Measurements from ENCODE around the gene MCF2L. TPM values are rescaled to one million over a fixed set of nuclear protein-coding genes. Genes with fewer than 3 reads are reported as not detected.
"Not testable (repeated sequence)": the region's sequence is repeated elsewhere in the genome, so short reads cannot be mapped to it uniquely, and the experiment has no call there.

The MCF2L gene
- total RNA-seq, 1 donor from 2014 or later: 90.0 TPM

DNA sequence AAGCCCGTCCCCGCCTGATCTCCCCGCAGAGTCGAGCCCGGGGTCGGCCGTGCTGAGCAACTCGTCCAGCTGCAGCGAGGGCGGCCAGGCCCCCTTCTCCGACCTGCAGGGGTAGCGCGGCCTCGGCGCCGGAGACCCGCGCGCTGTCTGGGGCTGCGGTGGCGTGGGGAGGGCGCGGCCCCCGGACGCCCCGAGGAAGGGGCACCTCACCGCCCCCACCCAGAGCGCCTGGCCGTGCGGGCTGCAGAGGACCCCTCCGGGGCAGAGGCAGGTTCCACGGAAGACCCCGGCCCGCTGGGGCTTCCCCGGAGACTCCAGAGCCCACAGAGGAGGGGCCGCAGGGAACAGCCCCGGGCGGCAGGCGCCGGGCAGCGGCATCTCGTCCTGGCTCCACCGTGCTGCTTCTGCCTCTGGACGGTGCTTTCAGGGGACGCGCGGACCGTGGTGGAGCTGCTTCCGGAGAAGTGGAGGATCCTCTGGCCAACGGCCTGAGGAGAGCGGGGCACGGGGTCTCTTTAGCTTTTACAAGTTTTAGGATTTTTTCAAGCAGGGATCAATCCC is 127.8 kb downstream of the MCF2L start:
- no peak for DNase-seq (ENCODE audit: low spot score, unreplicated experiment)
- no peaks in the 10 kb centered on the region for H3K4me1 Mint-ChIP-seq (ENCODE audit: low read depth)
- no peaks in the 10 kb centered on the region for H3K27me3 Mint-ChIP-seq
- H3K9me3 Mint-ChIP-seq (ENCODE audit: low read depth): no peaks in the 10 kb centered on the region
- no peak overlapping the region for H3K27ac Mint-ChIP-seq
- H3K36me3 Mint-ChIP-seq (ENCODE audit: insufficient read depth): peaks cover 5% of the 10 kb centered on the region
- TF ChIP-seq, protein P1, sequence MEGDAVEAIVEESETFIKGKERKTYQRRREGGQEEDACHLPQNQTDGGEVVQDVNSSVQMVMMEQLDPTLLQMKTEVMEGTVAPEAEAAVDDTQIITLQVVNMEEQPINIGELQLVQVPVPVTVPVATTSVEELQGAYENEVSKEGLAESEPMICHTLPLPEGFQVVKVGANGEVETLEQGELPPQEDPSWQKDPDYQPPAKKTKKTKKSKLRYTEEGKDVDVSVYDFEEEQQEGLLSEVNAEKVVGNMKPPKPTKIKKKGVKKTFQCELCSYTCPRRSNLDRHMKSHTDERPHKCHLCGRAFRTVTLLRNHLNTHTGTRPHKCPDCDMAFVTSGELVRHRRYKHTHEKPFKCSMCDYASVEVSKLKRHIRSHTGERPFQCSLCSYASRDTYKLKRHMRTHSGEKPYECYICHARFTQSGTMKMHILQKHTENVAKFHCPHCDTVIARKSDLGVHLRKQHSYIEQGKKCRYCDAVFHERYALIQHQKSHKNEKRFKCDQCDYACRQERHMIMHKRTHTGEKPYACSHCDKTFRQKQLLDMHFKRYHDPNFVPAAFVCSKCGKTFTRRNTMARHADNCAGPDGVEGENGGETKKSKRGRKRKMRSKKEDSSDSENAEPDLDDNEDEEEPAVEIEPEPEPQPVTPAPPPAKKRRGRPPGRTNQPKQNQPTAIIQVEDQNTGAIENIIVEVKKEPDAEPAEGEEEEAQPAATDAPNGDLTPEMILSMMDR (IDR thresholded peaks at IDR 0.05; ENCODE audit: unreplicated experiment): no peak
- no peak overlapping the region for H3K4me3 Mint-ChIP-seq (ENCODE audit: low read depth)

DNA sequence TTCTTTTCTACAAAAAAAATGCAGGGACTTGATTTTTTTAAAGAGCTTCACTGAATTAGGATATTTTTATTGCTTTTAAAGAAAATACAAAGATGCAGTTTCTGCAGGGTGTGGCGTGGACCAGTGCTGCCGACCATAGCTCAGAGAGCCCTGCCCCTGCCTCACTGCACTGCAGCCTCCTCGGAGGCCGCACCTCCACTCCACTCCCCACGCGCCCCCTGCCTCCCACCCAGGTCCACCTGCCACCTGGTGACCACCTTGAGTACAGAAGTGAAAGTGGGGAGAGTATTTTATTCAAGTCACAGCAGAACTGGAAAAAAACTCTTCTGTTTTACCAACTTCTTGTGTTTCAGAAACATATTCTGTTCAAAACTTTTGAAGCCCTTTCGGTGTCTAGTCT is 128.6 kb downstream of the MCF2L start:
- Mint-ChIP-seq H3K27ac (no peak overlapping the region), H3K4me1 (ENCODE audit: low read depth) (no peaks in the 10 kb centered on the region), H3K4me3 (ENCODE audit: low read depth) (no peak overlapping the region), H3K27me3 (no peaks in the 10 kb centered on the region), H3K36me3 (ENCODE audit: insufficient read depth) (peaks cover 5% of the 10 kb centered on the region), H3K9me3 (ENCODE audit: low read depth) (no peaks in the 10 kb centered on the region)
- TF ChIP-seq, protein P1 (IDR thresholded peaks at IDR 0.05; ENCODE audit: unreplicated experiment): no peak
- DNase-seq (ENCODE audit: low spot score, unreplicated experiment): no peak

DNA sequence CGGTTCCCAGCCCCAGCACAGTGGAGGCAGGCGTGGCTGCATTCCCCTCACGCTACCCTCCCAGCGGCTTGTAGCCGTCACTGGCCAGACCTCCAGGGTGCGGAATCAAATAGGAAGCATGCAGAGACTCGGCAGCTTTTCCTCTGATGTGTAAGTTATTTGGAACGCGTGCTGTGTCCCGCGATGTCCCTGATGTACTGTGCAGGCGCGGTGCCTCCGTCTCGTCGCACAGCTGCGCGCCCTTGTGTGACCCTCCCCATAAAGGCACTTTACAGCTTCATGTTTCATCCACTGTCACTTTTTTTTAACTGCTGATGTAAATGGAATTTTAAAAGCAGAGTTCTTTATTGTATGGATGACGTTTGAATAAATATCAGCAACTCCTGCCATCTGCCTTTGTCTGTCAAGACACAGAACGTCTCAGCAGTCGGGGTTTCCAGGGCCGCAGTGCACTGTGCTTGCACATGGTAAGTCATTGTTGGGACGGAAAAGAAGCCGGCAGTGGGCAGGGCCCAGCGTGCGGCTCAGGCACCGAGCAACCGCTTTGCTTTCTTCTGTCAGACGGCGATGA is 129.2 kb downstream of the MCF2L start:
- Mint-ChIP-seq H3K27ac (peak overlapping the region; percentile 12), H3K27me3 (no peaks in the 10 kb centered on the region), H3K36me3 (ENCODE audit: insufficient read depth) (peaks cover 5% of the 10 kb centered on the region), H3K4me3 (ENCODE audit: low read depth) (no peak overlapping the region), H3K4me1 (ENCODE audit: low read depth) (peaks cover 2% of the 10 kb centered on the region), H3K9me3 (ENCODE audit: low read depth) (no peaks in the 10 kb centered on the region)
- TF ChIP-seq, protein P1 (IDR thresholded peaks at IDR 0.05; ENCODE audit: unreplicated experiment): no peak
- DNase-seq (ENCODE audit: low spot score, unreplicated experiment): no peak

DNA sequence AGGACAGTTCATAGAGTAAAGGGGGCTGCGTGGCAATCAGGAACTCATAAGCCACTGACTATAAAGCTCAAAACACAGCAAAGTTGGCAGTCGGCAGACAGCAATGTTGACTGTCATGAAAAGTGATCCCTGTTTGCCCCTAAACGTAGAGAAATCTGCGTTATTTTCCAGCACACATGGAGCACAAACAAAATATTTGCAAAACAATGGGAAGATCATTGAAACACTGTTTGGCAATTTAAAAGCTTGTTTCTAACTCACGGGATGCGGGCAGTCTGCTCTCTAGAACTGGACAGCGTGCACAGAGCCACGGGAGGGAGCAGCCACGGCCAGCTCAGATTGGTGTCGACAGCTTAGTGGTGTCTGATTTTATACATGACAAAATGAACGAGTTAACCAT is 130.1 kb downstream of the MCF2L start:
- TF ChIP-seq, protein P1 (IDR thresholded peaks at IDR 0.05; ENCODE audit: unreplicated experiment): no peak

DNA sequence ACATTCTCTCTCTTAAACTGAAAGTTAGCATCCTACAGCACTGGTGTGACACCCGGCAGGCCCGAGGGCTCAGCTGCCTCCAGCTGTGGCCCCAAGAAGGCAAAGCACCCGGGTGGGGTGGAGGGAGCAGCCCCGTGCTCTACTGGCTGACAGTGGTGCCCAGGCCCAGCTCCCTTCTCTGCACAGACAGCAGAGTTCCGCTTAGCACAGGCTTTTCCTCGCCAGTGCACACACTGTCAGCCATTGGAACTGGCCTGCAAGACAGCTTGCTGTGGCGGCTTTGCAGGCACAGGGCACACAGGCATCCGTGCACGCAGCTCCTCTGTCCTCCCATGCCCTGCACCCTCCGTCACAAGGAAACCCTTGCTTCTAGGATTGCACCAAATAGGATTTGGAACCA is 133.3 kb downstream of the MCF2L start:
- not testable (repeated sequence) for H3K9me3 Mint-ChIP-seq (ENCODE audit: low read depth); H3K27me3 Mint-ChIP-seq; H3K36me3 Mint-ChIP-seq (ENCODE audit: insufficient read depth); DNase-seq (ENCODE audit: low spot score, unreplicated experiment); H3K4me3 Mint-ChIP-seq (ENCODE audit: low read depth); H3K27ac Mint-ChIP-seq
- peaks cover 13% of the 10 kb centered on the region for H3K4me1 Mint-ChIP-seq (ENCODE audit: low read depth)

More for the DNA sequence above, 130.1 kb downstream of the MCF2L start:
- H3K4me1 Mint-ChIP-seq (ENCODE audit: low read depth): peaks cover 2% of the 10 kb centered on the region
- no peaks in the 10 kb centered on the region for H3K27me3 Mint-ChIP-seq
- no peak overlapping the region for H3K27ac Mint-ChIP-seq
- no peaks in the 10 kb centered on the region for H3K9me3 Mint-ChIP-seq (ENCODE audit: low read depth)
- H3K4me3 Mint-ChIP-seq (ENCODE audit: low read depth): no peak overlapping the region
- DNase-seq (ENCODE audit: low spot score, unreplicated experiment): no peak
- H3K36me3 Mint-ChIP-seq (ENCODE audit: insufficient read depth): peaks cover 5% of the 10 kb centered on the region

DNA sequence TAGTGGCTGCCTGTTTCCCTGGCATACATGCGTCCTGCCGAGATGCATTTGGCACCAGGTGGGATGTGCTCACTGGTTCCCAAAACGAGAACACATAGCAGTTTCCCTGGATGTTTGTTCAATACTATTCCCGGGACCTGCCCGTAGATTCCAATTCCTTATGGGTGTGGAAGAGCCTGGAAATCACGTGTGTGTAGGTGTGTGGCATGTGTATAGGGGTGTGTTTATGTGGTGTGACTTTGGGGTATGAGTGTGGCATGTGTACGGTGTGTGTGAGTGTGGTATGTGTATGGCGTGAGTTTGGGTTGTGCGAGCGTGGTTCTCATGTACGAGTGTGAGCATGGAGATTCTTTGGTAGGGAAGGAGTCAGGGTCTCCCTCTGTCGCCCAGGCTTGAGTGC is 133.7 kb downstream of the MCF2L start:
- TF ChIP-seq, protein P1 (IDR thresholded peaks at IDR 0.05; ENCODE audit: unreplicated experiment): no peak
- Mint-ChIP-seq H3K27ac (no peak overlapping the region), H3K4me1 (ENCODE audit: low read depth) (peaks cover 13% of the 10 kb centered on the region), H3K36me3 (ENCODE audit: insufficient read depth) (peaks cover 3% of the 10 kb centered on the region), H3K4me3 (ENCODE audit: low read depth) (no peak overlapping the region), H3K9me3 (ENCODE audit: low read depth) (no peaks in the 10 kb centered on the region), H3K27me3 (no peaks in the 10 kb centered on the region)
- DNase-seq (ENCODE audit: low spot score, unreplicated experiment): no peak

Measured in progenitor cell of endocrine pancreas (in vitro differentiated cells).